Body of pancreas (tissue), 4 donors: ENCODE results near the gene UBTFL1. TPM values are rescaled to one million over a fixed set of nuclear protein-coding genes. Genes with fewer than 3 reads are reported as not detected.

Experiments
- ATAC-seq: fragments of 150-250 bp; one replicate; pipeline ENCODE4 v1.9.1; 2016
- DNase-seq, 4 donors: peaks; one replicate each; pipeline ENCODE4 v3.0.0-alpha.2; 2019
- H3K27ac ChIP-seq, 4 donors: fragments of 200-600 bp; sonication (generic); 1 replicate in 3 of 4; 2 replicates in 1 of 4; pipeline versions ENCODE4 v1.5.1 to v1.6.1; 2016 to 2019; ENCODE audit warnings: mild to moderate bottlenecking in 1 of 4, mixed read lengths in 1 of 4, moderate library complexity in 1 of 4
- H3K27me3 ChIP-seq, 2 donors: fragments of 200-600 bp; sonication (generic); one replicate each; pipeline ENCODE4 v1.6.0; 2016; ENCODE audit warnings: mild to moderate bottlenecking in 1 of 2
- H3K36me3 ChIP-seq, 2 donors: fragments of 200-600 bp; sonication (generic); replicated peaks in 1 of 2; 2 replicates each; pipeline ENCODE4 v1.5.1; 2016; ENCODE audit warnings: low read depth in 2 of 2; ENCODE audit not compliant: insufficient read depth in 1 of 2
- H3K4me1 ChIP-seq: fragments of 200-600 bp; sonication (generic); one replicate; pipeline ENCODE4 v1.6.0; 2016
- H3K4me3 ChIP-seq, 2 donors: fragments of 200-600 bp; sonication (generic); 1 replicate in 1 of 2; 2 replicates in 1 of 2; pipeline ENCODE4 v1.5.1; 2016 to 2019
- H3K9me3 ChIP-seq, 3 donors: fragments of 200-600 bp; sonication (generic); 1 replicate in 2 of 3; 2 replicates in 1 of 3; pipeline ENCODE4 v1.5.1; 2016
- POLR2A ChIP-seq, 3 donors: fragments of 450-650 bp; IDR thresholded peaks; one replicate each; pipeline ENCODE4 v1.6.1; 2016; ENCODE audit warnings: antibody characterized with exemption in 3 of 3, mild to moderate bottlenecking in 2 of 3
- WGBS, 2 donors: methylation state at CpG; one replicate each; pipeline ENCODE4 v1.1.5; 2017; 5-methylcytosine and 5-hydroxymethylcytosine counted together
- intact Hi-C: fragments of 100-400 bp; cut with DNase I; formaldehyde crosslinking; loops from one replicate; pipeline ENCODE4 v1.15.1; 2023
- total RNA-seq, 2 donors: library from RNA; depleted of rRNA; stranded (reverse); fragments of >200 nt; gene quantifications; one replicate each; pipeline ENCODE4 v1.1.0, GENCODE V29; 2016
- TF ChIP-seq, protein P1 (sequence below), 7 experiments: fragments of 450-650 bp in 4 of 7; fragments of 200-600 bp in 3 of 7; sonication (generic) in 3 of 7; IDR thresholded peaks; one replicate each; pipeline ENCODE4 v1.5.1; 2016 to 2019; ENCODE audit warnings: antibody characterized with exemption in 7 of 7

Gene UBTFL1
- total RNA-seq, 2 donors from 2014 or later: not detected

DNA sequence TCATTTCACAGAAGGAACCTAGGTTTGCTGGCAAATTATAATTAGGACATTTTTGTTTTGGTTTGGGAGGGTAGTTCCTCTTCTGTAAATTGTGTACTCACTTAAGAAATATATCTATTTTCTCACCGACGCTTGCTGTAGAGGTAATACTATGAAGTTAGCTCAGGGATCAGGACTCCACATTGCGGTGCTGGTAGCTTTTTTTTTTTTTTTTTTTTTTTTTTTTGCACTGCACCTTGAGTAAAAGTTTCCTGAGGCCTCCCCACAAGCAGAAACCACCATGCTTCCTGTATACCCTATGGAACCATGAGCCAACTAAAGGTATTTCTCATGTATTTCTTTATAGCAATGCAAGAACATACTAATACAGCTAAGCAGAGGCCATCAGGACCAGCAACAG, 14.7 kb downstream of the UBTFL1 start:
- no peak for ATAC-seq
- no peaks in the 10 kb centered on the region for H3K27me3 ChIP-seq
- no peak overlapping the region for H3K27ac ChIP-seq
- no peak for DNase-seq
- intact Hi-C loops: no loop called here
- no peaks in the 10 kb centered on the region for H3K4me1 ChIP-seq
- H3K9me3 ChIP-seq: no peaks in the 10 kb centered on the region
- no peak overlapping the region for H3K4me3 ChIP-seq
- TF ChIP-seq, protein P1, sequence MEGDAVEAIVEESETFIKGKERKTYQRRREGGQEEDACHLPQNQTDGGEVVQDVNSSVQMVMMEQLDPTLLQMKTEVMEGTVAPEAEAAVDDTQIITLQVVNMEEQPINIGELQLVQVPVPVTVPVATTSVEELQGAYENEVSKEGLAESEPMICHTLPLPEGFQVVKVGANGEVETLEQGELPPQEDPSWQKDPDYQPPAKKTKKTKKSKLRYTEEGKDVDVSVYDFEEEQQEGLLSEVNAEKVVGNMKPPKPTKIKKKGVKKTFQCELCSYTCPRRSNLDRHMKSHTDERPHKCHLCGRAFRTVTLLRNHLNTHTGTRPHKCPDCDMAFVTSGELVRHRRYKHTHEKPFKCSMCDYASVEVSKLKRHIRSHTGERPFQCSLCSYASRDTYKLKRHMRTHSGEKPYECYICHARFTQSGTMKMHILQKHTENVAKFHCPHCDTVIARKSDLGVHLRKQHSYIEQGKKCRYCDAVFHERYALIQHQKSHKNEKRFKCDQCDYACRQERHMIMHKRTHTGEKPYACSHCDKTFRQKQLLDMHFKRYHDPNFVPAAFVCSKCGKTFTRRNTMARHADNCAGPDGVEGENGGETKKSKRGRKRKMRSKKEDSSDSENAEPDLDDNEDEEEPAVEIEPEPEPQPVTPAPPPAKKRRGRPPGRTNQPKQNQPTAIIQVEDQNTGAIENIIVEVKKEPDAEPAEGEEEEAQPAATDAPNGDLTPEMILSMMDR (IDR thresholded peaks at IDR 0.05): no peak
- TF ChIP-seq POLR2A (IDR thresholded peaks at IDR 0.05): no peak
- no peaks in the 10 kb centered on the region for H3K36me3 ChIP-seq
- WGBS, 2 donors: 78 to 90% methylated on average over 3 of the region's 3 CpGs

DNA sequence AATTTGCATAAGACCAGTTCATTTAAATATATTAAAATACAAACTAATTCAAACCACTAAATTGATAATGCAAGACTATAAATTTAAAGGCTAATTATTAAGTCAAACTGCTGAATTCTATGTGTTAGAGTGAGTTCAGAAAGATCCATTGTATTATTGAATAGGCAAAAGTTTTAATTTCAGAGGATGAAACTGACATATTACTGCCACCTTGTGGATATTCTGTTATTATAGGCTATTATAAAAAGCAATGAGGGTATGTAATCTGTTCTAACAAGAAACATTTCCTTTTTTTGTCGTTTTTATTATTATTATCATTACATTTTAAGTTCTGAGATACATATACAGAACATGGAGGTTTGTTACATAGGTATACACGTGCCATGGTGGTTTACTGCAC, 27.8 kb downstream of the UBTFL1 start:
- Histone ChIP-seq H3K4me1 (no peaks in the 10 kb centered on the region), H3K4me3 (no peak overlapping the region), H3K36me3 (no peaks in the 10 kb centered on the region), H3K27me3 (no peaks in the 10 kb centered on the region), H3K27ac (no peak overlapping the region), H3K9me3 (no peaks in the 10 kb centered on the region)
- WGBS, 2 donors: 3 to 4% methylated on average over 2 of the region's 2 CpGs
- ATAC-seq (no peak), DNase-seq (no peak)
- TF ChIP-seq, protein P1 (IDR thresholded peaks at IDR 0.05): peak in 6 of 7 experiments; percentile 18 to 32 (median 24)
- no peak for TF ChIP-seq POLR2A (IDR thresholded peaks at IDR 0.05)
- intact Hi-C loops: no loop called here

DNA sequence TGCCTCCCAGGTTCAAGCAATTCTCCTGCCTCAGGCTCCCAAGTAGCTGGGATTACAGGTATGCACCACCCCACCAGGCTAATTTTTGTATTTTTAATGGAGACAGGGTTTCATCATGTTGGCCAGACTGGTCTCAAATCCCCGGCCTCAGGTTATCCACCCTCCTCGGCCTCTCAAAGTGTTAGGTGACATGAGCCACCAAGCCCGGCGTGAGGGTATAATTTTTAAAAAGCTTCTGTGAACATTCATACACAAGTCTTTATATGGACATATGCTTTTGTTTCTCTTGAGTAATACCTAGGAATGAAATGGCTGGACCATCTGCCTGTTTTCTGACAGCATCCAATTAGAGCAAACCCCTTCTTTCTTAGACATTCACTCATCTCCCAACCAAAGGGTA, 34.4 kb downstream of the UBTFL1 start:
- intact Hi-C loops: no loop called here
- H3K4me3 ChIP-seq: no peak overlapping the region
- H3K4me1 ChIP-seq: no peaks in the 10 kb centered on the region
- H3K27ac ChIP-seq: no peak overlapping the region
- ATAC-seq (no peak), DNase-seq (no peak)
- H3K27me3 ChIP-seq: no peaks in the 10 kb centered on the region
- TF ChIP-seq, protein P1 (IDR thresholded peaks at IDR 0.05): no peak
- no peak for TF ChIP-seq POLR2A (IDR thresholded peaks at IDR 0.05)
- H3K9me3 ChIP-seq: no peaks in the 10 kb centered on the region
- H3K36me3 ChIP-seq: no peaks in the 10 kb centered on the region
- 89 to 91% methylated on average over 4 of the region's 4 CpGs for WGBS, 2 donors

DNA sequence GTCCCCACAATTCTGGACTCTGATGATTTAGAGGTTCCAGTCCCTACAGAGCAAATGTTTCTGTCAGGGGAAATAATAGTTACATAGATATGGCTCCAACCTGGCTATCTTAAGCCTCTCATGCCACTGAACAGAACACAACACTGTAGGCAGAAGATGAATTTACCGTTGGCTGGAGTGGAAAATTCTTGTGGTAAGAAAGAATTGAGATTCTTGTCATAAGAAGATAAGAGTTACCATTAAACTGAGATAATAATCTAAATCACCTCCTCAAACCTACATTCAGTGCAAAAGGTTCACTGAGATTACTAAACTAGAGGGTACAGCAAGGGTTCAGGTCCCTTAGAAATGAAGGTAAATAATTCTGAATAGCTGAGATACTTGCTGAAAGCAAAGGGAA, 38.6 kb downstream of the UBTFL1 start:
- Histone ChIP-seq H3K27ac (no peak overlapping the region), H3K4me1 (no peaks in the 10 kb centered on the region), H3K4me3 (no peak overlapping the region), H3K36me3 (no peaks in the 10 kb centered on the region), H3K9me3 (no peaks in the 10 kb centered on the region), H3K27me3 (no peaks in the 10 kb centered on the region)
- no peak for TF ChIP-seq POLR2A (IDR thresholded peaks at IDR 0.05)
- ATAC-seq: no peak
- no peak for DNase-seq
- WGBS, 2 donors: 32 to 53% methylated on average over 1 of the region's 1 CpG
- intact Hi-C loops: no loop called here

DNA sequence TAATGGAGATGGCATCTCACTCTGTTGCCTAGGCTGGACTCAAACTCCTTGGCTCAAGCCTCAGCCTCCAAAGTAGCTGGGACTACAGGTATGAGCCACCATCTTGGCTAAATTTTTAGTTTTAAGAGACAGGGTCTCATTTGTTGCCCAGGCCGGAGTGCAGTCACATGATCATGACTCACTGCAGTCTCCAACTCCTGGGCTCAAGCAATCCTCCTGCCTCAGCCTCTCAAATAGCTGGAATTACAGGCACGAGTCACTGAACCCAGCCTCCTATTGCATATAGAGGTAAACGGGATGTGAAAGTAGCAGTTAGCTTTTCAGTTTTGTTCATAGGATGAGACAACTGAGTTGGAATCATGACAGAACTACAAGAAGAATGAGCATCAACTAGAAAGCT, 39.2 kb downstream of the UBTFL1 start:
- intact Hi-C loops: no loop called here
- H3K9me3 ChIP-seq: no peaks in the 10 kb centered on the region
- H3K36me3 ChIP-seq: no peaks in the 10 kb centered on the region
- no peaks in the 10 kb centered on the region for H3K4me1 ChIP-seq
- TF ChIP-seq POLR2A (IDR thresholded peaks at IDR 0.05): no peak
- TF ChIP-seq, protein P1 (IDR thresholded peaks at IDR 0.05): no peak
- no peak overlapping the region for H3K27ac ChIP-seq
- ATAC-seq: no peak
- no peak overlapping the region for H3K4me3 ChIP-seq
- DNase-seq: no peak
- 49 to 55% methylated on average over 3 of the region's 3 CpGs for WGBS, 2 donors
- no peaks in the 10 kb centered on the region for H3K27me3 ChIP-seq
